Suppressor macrophage (primary cell): ENCODE measurements around the gene CCDC24.
A peak's percentile ranks its signal among the peaks of the same experiment; 100 is the strongest.

Source experiments
- DNase-seq, 4 experiments: peaks; one replicate each; pipeline ENCODE4 v3.0.0-alpha.2; 2020 to 2022

CCDC24 gene

DNA sequence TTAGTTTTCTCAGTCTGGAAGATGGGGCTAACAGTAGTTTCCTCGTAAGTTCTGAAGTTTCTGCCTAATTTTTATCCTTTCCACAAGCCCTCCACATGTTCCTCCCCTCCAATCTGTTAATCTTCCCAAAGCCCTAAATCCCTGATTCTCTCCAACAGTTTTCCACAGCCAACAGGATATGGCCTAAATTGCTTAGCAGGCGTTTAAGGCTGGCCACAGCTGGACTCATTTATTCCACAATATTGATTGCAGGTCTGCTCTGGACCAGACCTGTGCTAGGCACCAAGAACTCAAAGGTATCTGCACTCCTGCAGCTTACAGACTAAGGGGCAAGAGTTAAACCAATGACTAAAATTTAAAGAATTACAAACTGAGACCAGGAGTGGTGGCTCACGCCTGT, 35.9 kb downstream of the CCDC24 start:
- no peak for DNase-seq

DNA sequence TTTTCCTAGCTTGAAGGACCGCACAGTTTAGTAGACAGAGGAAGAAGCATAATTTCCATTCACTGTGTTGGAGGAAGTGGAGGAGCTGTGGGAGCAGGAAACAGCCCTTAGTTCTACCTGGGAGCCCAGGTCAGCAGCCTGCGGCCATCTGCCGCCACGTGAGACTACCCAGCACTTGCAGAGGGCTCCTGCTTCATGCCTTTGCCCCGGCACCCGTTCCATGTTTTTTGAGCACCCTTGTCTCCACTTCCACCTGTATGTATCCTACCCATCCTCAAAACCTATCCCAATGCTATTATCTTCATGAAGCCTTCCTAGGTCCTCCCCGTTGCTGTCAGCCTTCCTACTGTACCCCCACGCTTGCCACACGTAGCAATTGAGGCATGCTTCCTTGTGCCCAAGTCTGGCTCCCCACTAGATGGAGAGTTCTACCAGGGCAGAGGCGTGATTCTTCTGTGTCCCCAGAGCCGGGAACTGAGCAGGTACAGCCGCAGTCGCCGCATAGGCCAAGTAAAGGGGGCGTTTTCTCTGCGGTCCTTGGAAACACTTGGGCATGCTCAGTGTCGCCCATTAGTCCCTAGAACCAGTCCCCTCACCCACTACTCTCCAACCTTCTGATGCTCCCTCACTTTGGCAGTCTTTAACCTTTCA, 38.0 kb downstream of the CCDC24 start:
- DNase-seq: peak in 1 of 4 experiments; percentile 21

DNA sequence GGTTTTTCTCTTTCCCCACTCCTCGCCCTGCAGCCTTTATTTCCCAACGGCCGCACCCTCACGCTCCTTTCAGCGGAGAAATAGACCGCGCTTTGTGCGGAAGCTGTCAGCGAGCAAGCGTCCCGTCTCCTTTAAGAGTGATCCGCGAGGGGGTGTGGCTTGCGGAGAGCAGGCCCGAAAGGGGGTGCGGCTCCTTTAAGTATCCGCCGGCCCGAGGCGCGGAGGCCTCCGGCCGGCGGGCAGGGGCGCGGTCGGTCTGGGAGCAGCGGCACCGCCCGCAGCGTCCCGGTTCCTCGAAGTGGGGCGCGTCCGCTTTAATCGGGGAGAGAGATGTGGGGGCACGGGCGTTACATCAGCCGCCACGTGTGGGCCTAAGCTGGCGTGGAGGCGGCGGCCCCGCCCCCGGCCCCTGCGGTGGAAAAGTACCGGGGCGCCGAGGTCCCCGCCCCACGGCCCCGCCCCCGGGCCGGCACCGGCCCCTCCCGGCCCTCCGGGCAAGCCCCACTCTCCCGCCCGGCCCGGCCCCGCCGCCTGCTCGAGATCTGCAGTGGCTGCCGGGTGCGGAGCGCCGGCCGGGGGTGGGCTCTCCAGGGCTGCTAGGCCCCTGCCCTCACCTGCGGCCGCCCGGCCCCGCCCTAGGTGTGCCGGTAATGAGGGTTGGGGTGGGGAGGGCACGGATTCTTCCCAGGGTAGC, 38.7 kb downstream of the CCDC24 start:
- peak; percentile 84 to 95 (median 92) for DNase-seq

DNA sequence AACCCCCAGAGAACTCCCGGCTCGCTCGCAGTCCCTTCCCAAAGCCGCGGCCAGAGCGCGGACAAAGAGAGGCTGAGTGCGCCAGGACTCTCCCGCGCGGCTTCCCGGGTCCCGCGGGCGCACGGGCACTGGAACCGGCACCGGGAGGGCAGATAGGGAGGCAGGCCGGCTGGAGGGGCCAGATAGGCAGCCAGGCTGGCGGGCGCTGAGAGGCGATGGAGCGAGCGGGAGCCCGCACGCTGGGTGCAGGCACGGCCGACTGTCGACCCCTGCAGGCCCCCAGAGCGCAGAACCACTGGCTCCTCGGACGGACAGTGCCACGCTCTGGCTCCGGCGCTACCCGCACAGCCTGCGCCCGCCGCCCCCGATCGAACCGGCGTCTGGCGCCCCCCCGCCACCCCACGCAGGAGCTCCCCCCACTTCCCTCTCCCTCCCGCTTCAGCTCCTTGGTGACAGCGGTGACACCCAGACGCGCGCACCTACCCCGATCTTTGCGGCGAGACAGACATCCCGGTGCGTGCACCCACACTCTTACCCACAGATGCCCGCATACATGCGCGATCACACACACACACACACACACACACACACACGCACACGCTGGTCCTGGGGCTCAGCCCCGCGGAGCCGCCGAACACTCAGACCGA, 39.3 kb downstream of the CCDC24 start:
- peak; percentile 23 to 60 (median 38) for DNase-seq

DNA sequence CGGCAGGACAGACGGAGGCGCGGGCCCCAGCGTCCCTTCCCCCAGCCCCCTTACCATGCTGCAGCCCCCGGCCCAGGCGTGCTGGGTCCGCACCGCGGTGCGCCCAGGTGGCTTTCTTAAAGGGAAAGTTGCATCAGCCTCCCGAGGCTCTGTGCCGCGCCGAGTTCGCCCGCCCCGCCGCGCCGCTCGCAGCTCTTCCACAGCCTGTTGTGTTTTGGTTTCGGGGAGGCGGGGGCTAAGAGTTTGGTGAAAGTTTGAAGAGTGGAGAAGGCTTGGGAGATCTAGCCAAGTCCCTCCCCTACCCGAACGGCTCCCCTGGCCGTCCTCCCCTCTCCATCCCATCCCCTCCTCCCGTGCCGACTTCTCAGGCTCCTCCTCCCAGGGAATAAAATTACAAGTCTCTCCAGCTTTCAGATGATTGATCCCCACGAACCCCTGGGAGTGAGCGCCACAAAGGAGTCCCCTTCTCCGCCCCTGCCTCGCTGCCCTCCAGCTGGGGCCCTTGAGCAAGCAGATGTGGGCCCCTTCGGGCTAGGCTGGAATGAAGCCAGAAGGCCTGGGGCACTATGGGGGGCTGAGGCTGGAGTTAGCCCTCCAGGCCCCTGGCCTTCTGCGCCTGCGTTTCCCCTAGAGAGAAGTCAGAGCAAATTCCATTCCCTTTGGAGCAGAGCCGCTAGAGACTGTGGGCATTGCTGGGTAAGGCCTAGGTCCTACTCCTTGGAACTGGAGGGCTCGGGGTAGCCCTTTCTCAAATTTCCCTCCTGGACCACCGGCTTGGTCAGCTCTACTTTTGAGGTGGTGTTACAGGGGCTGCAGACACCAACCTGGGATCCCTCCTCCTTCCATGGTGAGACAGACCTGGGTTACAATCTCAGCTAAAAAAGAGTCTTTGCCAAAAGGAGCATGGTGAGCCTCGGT, 40.1 kb downstream of the CCDC24 start, which contains the start of gene SLC6A9:
TSS of gene SLC6A9 (minus strand) at position 211 of the 918 bp plus-strand sequence. CDS start 7,185 bp downstream, outside the sequence.
- peak in 1 of 4 experiments; percentile 15 for DNase-seq

DNA sequence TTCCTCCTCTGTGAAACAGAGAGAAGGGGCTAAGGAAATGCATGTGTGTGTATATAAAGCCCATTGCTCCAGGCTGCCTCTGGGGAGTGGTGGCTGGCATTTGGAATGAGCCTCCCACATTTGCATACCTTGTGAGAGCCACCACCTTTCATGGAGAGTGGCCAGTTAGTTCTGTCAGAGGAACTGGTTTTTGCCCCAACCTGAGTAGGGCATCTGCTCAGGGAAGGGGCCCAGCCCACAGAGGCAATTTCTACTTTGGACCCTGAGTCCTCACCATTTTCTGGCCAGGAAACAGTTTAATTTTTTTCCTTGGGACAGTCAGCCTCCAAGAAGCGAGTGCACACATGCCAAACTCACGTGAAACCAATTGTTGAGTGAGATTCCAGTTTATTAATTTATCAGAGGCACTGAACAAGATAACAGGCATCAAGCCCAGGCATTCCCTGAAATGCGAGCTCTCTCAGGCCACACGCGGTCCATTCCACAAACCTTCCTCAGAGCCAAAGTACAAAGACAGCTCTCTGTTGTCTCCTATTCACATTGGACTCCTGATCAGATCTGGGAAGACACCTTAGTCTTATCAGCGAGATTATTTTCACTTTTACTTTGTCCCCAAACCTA, 40.9 kb downstream of the CCDC24 start:
- DNase-seq: no peak

DNA sequence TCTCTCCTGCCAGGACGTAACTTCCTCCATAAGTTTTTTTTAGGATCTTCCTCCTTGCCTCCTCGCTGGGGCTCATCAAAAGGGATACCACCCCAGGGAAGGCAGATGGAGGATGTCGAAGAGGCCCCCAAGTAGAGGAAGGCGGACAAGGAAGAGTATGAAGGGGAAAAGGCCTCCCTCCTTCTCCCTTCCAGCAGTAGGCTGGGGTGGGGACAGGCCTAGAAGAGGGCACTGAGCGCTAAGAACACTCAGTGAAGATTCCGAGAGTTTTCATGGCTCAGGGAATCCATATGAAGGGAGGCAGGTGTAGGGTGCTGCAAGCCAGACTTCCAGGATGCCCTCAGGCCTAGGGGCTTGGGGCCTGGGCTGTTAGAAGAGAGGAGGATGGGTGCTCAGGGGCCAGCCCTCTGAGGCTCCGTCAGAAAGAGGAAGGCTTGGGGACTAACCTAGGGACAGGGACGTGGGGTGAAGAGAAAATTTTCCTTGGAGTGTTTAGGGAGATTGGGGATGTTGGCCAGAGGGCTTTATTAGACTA, 41.7 kb downstream of the CCDC24 start:
- peak in 1 of 4 experiments; percentile 8 for DNase-seq

DNA sequence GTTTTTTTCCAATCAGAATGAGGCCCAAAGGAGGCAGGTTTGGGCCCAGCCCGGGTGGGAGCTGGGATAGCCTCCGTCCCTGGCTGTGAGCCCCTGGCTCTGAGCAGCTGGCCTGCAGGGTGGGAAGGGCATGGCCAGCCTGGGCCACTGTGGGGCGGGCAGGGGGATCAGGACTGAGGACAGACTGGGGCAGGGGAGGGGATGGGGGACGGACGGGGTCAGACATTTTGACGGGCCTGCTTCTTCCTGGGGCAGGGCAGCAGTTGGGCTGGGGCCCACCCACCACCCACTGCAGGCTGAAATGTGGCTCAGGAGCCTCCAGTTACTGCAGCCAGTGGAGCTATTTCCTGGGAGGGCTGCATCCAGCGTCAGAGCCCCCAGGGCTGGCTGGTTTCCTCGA, 42.4 kb downstream of the CCDC24 start:
- no peak for DNase-seq

DNA sequence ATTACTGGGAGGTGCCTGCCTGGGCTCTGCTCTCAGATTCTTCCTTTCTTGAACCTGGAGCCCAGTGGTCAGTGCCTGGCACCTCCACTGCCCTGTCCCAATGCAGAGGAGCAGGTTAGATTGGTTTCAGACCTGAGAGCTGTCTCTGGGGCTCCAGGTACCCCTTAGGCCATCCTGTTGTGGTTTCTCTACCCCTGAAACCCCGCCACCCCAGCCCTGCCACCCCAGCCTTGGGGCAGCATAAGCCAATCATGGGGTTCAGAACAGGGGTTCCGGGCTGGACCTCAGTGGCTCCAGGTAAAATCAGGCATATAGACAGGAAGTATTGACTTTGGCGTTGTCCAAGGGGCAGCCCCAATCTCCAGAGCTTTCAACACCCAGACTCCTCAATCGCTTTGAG, 43.0 kb downstream of the CCDC24 start:
- DNase-seq: no peak

DNA sequence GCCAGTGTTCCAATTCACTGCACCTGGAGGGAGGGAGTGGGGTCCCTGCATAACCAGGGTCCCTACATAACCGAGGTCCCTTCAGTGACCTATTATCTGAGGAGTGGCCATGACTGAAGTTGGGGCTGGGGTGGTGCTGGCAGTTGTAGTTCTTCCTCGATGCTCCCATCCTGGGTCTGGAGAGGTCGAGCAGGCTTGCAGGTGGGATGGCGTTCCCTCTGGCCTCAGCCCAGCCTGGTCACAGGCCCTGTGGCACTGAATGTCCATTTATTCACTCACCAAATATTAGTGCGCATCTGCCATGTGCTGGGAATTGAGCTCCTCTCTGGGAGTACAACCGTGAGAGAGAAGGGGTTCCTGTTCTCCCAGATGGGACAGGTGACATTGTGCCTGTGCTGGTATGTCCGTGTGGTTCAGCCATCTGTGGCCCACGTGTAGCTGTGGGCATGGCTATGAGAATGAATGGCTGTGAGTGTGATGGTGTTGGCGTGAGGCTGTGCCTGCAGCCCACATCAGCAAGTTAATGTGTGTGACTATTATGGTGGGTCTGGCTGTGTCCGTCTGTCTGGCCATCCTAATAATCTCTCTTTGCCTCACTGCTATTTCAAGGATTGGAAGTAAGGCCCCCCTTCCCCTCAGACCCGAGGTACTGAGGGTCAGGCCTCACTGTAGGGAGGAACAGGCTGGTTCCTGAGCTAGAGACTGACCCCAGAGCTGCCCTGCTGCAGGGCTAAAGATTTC, 43.7 kb downstream of the CCDC24 start:
- no peak for DNase-seq

DNA sequence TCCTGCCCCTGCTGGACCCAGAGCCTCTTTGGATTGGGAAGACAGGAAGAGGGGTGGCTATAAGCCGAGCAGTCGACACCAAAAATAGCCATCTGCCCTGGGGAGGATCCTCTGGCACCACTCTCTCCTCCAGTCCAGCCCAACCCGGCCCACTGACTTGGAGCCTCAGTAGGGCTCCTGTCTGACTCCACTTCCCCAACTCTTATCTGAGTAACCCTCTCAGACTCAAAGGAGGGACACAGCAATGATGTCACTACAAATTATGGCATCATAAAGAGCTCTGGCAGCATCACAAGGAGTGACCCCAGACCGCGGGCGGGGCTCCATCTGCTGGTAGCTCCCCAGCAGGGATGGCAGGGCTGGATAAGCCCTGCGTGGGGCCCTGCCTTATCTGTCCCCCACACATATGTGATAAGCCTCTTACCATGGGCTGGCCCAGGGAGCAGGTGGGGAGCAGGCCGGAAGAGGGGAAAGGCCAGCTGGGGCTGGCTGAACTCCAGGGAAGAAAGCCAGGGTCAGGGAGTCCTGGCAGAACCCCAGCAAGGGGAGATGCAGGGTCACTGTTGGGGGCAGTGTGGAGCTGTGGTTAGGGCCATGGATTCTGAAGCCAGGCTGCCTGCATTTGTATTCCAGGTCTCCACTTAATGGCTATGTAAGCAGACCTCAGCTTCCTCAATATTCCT, 44.5 kb downstream of the CCDC24 start:
- DNase-seq: no peak

DNA sequence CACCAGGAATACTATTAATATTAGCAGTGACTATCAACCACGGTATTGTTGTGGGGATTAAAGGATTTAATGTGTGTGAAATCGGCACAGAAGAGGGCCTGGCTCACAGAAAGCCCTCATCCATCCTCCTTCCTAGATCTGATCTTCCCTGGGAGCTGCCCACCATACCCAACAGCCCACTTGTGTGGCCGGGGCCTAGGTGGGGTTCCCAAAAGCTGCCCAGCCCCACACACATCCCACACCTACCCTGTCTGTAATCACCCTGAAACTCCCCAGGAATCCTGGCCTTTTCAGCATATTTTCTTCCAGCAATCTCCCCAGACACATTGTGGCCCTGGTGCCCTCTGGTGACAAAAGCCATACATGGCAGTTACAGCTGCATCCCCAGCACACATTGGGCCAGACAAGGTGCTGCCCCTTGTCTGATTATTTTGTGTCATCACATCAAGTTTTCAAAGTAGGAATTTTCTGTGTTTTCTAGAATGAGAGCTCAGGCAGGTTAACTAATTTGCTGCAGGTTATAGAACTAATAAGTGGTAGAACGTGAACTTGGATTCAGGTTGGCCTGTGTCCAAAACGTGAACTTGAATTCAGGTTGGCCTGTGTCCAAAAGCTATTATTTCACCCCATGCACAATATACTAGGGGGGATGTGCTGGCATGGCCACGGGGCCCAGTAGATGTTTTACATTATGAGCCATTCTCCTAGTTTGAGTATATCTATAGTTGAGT, 45.2 kb downstream of the CCDC24 start:
- peak; percentile 74 to 82 (median 78) for DNase-seq

DNA sequence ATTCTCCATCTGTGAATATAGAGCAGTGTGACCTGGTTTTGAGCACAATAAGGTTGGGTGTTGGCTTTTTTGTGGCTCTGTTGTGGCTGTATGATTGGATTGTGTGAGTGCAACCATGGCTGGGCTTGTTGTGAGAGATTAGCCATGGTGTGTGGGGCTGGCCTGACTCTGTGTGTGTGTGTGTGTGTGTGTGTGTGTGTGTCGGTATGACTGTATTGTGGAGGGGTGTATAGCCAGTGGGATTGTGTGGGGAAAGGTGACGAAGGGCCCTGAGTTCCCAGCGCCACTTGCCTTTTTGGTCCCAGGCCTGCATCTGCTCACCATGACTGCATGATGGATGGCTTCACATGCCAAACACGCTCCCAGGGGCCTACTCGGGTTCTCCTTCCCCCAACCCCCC, 45.8 kb downstream of the CCDC24 start:
- DNase-seq: no peak

DNA sequence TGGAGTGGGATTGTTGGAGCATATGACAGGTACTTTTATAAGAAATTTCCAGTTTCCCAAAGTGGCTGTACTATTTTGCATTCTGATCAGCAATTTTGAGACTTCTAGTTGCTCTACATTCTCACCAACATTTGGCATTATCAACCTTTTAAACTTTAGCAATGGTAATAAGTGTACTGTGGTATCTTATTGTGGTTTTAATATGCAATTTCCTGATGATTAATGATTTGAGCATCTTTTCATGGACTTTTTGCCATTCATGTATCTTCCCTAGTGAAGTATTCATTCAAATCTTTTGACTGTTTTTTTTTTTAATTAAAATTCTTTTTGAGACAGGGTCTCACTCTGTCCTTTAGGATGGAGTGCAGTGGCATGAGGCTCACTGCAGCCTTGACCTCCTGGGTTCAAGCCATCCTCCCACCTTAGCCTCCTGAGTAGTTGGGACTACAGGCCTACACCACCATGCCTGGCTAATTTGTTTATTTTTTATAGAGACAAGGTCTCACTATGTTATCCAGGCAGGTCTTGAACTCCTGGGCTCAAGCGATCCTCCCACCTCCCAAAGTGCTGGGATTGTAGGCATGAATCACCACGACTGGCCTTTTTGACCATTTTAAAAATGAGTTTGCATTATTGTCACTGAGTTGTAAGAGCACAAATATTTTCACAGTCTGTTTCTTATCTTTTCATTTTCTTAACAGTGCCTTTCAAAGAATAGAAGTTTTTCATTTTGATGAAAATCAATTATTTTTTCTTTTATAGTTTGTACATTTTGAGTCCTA, 47.7 kb downstream of the CCDC24 start:
- DNase-seq: no peak

DNA sequence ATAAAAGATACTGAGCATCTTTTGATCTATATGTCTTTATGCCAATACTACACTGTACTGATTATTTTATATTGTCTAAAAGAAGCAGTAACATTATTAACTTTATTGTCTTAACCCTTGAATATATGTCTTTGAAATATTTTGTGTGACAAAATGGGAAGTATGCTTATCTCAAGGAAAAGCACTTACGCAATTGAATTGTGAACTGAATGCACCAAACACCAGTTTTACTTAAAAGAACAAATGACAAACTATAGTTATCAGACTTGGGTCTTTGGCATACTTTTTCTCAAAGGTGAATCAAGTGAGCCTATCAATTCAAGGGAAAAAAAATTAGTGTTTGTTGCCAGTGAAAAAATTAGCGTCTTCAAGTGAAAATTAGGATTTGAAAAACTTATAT, 49.0 kb downstream of the CCDC24 start:
- peak in 2 of 4 experiments; percentile 35 to 53 for DNase-seq

DNA sequence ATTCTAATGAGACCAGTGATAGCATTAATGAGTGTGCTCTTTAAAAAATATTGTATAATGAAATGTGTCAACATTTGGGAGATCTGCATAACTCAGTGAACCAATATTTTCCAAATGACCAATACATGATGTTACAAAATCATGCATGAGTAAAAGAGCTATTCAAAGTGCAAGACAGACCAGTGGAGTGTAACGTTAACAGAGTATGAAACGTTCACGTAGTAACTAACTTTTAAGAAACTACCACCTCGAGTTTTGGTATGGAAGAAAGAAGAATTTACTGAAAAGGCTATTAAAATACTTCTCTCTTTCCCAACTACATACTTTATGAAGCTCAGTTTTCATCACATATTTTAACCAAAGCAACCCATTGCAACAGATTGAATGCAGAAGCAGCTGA, 49.4 kb downstream of the CCDC24 start:
- DNase-seq: peak in 1 of 4 experiments; percentile 24

DNA sequence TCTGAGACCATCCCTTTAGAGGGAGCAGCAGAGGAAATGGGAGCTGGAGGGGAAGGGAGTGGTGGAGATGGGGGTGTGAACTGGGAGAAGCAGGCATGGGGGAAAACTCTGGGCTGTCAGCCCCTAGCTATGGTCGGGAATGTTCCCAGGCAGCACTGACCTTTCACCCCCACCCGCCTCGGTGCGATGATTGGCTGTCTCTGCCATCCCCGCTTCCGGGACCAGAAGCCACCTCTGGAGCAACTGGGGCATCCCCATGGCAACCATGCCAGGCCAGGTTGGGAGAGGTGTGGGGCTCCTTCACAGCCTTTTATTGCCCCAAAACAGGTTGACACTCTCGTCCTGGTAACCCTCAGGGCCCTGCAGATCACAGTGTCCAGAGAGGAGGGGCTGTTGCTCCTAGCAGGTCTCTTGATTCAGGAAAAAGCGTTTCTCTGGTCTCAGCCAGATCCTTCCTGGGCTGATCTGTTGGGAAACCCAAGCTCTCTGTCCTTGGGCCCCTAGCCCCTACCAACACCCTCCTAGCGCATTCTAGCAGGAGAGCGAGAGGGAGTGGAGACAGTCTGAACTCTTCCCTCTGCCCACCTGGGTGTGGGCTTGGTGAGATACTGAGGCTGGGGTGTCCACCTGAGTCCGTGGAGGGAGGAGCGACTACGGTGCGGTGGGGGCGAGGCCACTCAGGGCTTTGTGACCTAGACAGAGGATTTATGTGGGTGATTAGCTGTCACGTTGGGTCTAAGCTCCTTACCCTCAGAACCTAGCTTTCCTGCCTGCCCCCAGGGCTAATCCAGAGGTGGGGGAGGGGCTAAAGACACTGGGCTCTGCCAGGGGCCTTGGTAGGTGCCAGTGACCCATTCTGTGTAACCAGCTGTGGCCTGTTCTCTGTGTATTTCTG, 52.0 kb downstream of the CCDC24 start:
- DNase-seq: no peak
